ENCODE measurements around the gene HEATR5A.

Gene HEATR5A

GRCh38 chr14:31419967-31420318 lies 407 bp downstream of the HEATR5A start:
- DNase-seq (ENCODE audit: low read depth), result peak; percentile 26
- peak overlapping the region; percentile 84 for H3K4me3 ChIP-seq (ENCODE audit: low read depth, low read length)
- TF ChIP-seq CTCF (IDR thresholded peaks at IDR 0.05; ENCODE audit: low read depth, low read length) (no peak), MYC (IDR thresholded peaks at IDR 0.05; ENCODE audit: low read depth, low read length) (no peak), MAX (IDR thresholded peaks at IDR 0.05; ENCODE audit: low read depth, low read length) (no peak), POLR2A (IDR thresholded peaks at IDR 0.05; ENCODE audit: extremely low read depth, insufficient read length) (no peak)

- H3K4me3 ChIP-seq (ENCODE audit: low read depth, low read length), result peak overlapping the region; percentile 84
- no peak for DNase-seq (ENCODE audit: low read depth)
- TF ChIP-seq POLR2A (IDR thresholded peaks at IDR 0.05; ENCODE audit: extremely low read depth, insufficient read length) (no peak), MYC (IDR thresholded peaks at IDR 0.05; ENCODE audit: low read depth, low read length) (no peak), MAX (IDR thresholded peaks at IDR 0.05; ENCODE audit: low read depth, low read length) (no peak), CTCF (IDR thresholded peaks at IDR 0.05; ENCODE audit: low read depth, low read length) (no peak)
Observed at GRCh38 chr14:31419179-31419966, 977 bp downstream of the HEATR5A start.

GRCh38 chr14:31418440-31418839 lies 1.9 kb downstream of the HEATR5A start:
- no peak for TF ChIP-seq MYC (IDR thresholded peaks at IDR 0.05; ENCODE audit: low read depth, low read length)
- TF ChIP-seq CTCF (IDR thresholded peaks at IDR 0.05; ENCODE audit: low read depth, low read length), result no peak
- TF ChIP-seq POLR2A (IDR thresholded peaks at IDR 0.05; ENCODE audit: extremely low read depth, insufficient read length), result no peak
- TF ChIP-seq MAX (IDR thresholded peaks at IDR 0.05; ENCODE audit: low read depth, low read length), result no peak
- peak; percentile 60 for DNase-seq (ENCODE audit: low read depth)
- no peak overlapping the region for H3K4me3 ChIP-seq (ENCODE audit: low read depth, low read length)

DNA sequence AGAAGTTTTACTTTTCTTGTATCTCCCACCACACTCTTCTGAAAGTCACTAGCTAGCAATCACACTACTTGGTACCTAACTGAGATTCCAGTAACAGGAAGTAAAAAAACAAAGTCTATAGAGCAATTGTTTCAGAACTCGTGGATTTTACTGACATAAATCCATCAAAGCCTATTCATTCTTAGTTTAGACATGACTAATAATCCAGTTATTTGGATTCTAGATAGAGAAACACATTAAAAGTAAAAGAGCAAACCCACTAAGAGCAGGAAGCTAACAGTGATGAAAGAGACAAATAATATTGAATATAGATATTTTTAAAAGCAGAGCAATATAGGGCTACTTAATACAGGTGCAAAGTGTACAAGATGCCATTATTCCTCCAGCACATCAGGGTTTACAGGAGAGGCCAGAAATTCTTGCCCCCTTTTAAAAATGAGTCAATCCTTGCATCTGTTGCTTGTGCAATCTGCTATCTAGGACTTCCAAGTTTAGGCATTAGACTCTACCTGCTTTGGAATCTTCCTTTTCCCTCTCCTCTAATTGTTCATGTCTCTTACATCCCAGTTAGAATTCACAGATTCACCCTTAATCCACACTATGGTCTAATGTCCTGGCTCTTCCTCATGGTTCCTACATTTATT lies 6.0 kb downstream of the HEATR5A start:
- H3K4me3 ChIP-seq (ENCODE audit: low read depth, low read length), result no peak overlapping the region
- DNase-seq (ENCODE audit: low read depth), result no peak
- no peak for TF ChIP-seq MAX (IDR thresholded peaks at IDR 0.05; ENCODE audit: low read depth, low read length)
- no peak for TF ChIP-seq CTCF (IDR thresholded peaks at IDR 0.05; ENCODE audit: low read depth, low read length)
- TF ChIP-seq MYC (IDR thresholded peaks at IDR 0.05; ENCODE audit: low read depth, low read length), result no peak
- no peak for TF ChIP-seq POLR2A (IDR thresholded peaks at IDR 0.05; ENCODE audit: extremely low read depth, insufficient read length)

GRCh38 chr14:31411218-31411727 lies 9.1 kb downstream of the HEATR5A start:
- H3K4me3 ChIP-seq (ENCODE audit: low read depth, low read length), result no peak overlapping the region
- TF ChIP-seq MAX (IDR thresholded peaks at IDR 0.05; ENCODE audit: low read depth, low read length) (no peak), MYC (IDR thresholded peaks at IDR 0.05; ENCODE audit: low read depth, low read length) (no peak), CTCF (IDR thresholded peaks at IDR 0.05; ENCODE audit: low read depth, low read length) (no peak)
- no peak for DNase-seq (ENCODE audit: low read depth)

All from NB4 (cell line).